KG1 (cell line): Measurements from ENCODE around the gene ACADSB.

ENCODE experiments used
- DNase-seq: peaks from one replicate; lab custom pipeline; 2025; lab: John Stamatoyannopoulos, UW

ACADSB gene

DNA sequence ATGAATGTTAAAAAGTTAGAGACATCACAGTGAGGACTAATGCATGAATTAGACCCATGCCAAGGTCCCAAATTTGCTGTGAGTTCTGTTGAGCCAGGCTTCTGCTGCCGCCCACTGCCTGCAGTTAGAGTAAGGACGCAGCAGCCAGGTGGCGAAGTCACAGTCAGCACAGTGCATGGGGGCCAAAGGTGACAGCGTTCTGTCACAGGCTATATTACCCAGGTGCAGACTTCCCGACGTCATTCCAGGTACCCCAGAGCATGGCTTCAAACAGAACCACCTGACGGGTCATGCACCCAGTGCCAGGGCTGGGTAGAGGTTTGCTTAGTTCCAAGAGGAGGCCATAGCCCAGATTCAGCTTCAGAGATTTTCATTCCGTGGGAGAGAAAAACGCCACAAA lies 93.1 kb downstream of the ACADSB start:
- no peak for DNase-seq

- no peak for DNase-seq
Observed at GRCh38 chr10:123102673-123103072, 93.9 kb downstream of the ACADSB start.

GRCh38 chr10:123103944-123104343 lies 95.1 kb downstream of the ACADSB start:
- DNase-seq = no peak
